Pancreas (tissue), 10 donors: ENCODE data around the gene PITPNM3. TPM values are rescaled to one million over a fixed set of nuclear protein-coding genes. Genes with fewer than 3 reads are reported as not detected.

Experiments
- ATAC-seq, 4 donors: fragments of 200-7000 bp; cut with Tn5 transposase; one replicate each; pipeline versions ENCODE4 v1.8.0 to v1.9.1; 2020; ENCODE audit warnings: mild to moderate bottlenecking in 4 of 4, moderate library complexity in 4 of 4
- DNase-seq, 6 donors: peaks; one replicate each; pipeline ENCODE4 v3.0.0-alpha.2; 2020
- FAIRE-seq: peaks from 2 replicates; lab custom pipeline; 2012; peaks lifted over from hg19 to GRCh38; lab: Jason Lieb, UNC
- H3K27ac ChIP-seq, 4 donors: fragments of 200-600 bp; sonication (generic); 1 replicate in 3 of 4; 2 replicates in 1 of 4; pipeline versions ENCODE4 v1.5.0 to v1.8.0; 2020
- H3K27me3 ChIP-seq, 4 donors: fragments of 200-600 bp; one replicate each; pipeline ENCODE4 v1.8.0; 2021
- H3K36me3 ChIP-seq, 3 donors: fragments of 200-600 bp; sonication (generic) in 1 of 3; one replicate each; pipeline versions ENCODE4 v1.5.0 to v1.8.0; 2020 to 2021
- H3K4me1 ChIP-seq, 3 donors: fragments of 200-600 bp; one replicate each; pipeline ENCODE4 v1.8.0; 2021
- H3K4me3 ChIP-seq, 4 donors: fragments of 200-600 bp; sonication (generic) in 2 of 4; one replicate each; pipeline versions ENCODE4 v1.5.0 to v1.8.0; 2020 to 2021
- H3K9me3 ChIP-seq, 4 donors: fragments of 200-600 bp; one replicate each; pipeline ENCODE4 v1.8.0; 2021
- WGBS, 2 donors: extraction: QIAGEN DNeasy Blood & Tissue Kit; methylation state at CpG; one replicate each; pipeline ENCODE4 v1.1.7; 2013; 5-methylcytosine and 5-hydroxymethylcytosine counted together
- intact Hi-C, 3 donors: fragments of 100-400 bp; cut with DNase I; formaldehyde crosslinking; loops; one replicate each; pipeline versions ENCODE4 v1.11.1 to v1.14.2; 2022
- polyA plus RNA-seq, 2 donors: library from polyadenylated mRNA; stranded (reverse); fragments of 200-250 nt; gene quantifications; one replicate each; pipeline ENCODE4 v1.2.3, GENCODE V29; 2013
- total RNA-seq, 6 donors: library from RNA; stranded (reverse); fragmentation: NEBNext Ultra II Directional in 4 of 6; extraction: Animal tissue kit (Norgen Biotek cat#: 25700) in 4 of 6; gene quantifications; one replicate each; pipeline versions ENCODE4 v1.2.1 to v1.2.4, GENCODE V29; 2021 to 2023
- TF ChIP-seq, protein P1 (sequence below), 4 donors: fragments of 200-600 bp; sonication (generic) in 3 of 4; IDR thresholded peaks; one replicate each; pipeline versions ENCODE4 v1.5.0 to v1.8.0; 2021; ENCODE audit warnings: antibody characterized with exemption in 4 of 4
- donor health status: healthy with polysubstance abuse.
- donor health status: DM: no; HTN: no; CAD: no; lungs with moderate emphysema.
- donor health status: DM: no; HTN: no; CAD: no.
- donor health status: control.
- donor health status: control.
- donor health status: Bipolar disorder and iron deficiency.
- donor health status: DM: yes; HTN: yes; CAD: no.
- donor health status: DM: no; HTN: no; CAD: no.
- donor health status: DM: no; HTN: no; CAD: no.
- donor health status: DM: yes; HTN: yes; CAD: no.

The PITPNM3 gene
- total and polyA plus RNA-seq, 8 donors, result 0.67 to 5.1 (median 2.5) TPM

DNA sequence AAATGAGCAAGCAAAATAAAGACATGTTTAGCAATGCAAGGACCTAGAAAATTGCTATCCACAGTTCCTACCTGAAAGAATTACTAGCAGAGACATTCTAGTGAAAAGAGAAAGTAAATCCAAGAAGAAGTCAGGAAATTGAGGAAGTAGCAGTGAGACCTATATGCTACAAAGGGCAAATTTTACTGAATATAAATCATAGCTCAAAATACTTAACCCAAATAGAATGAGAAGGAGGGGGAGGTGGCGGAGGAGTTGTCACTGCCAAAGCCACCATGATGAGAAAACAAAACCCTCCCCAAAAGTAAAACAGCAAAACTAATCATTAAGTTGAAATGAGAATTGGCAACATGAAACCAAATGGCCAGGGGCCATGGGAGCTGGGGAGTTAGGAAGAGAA, 39.3 kb downstream of the PITPNM3 start:
- Histone ChIP-seq H3K36me3 (no peaks in the 10 kb centered on the region), H3K4me1 (no peaks in the 10 kb centered on the region), H3K27me3 (no peaks in the 10 kb centered on the region), H3K4me3 (no peak overlapping the region), H3K9me3 (no peaks in the 10 kb centered on the region), H3K27ac (no peak overlapping the region)
- WGBS, 2 donors, result 91 to 97% methylated on average over 1 of the region's 1 CpG
- FAIRE-seq, result no peak
- intact Hi-C loops, result no loop called here
- no peak for ATAC-seq
- no peak for DNase-seq
- TF ChIP-seq, protein P1, sequence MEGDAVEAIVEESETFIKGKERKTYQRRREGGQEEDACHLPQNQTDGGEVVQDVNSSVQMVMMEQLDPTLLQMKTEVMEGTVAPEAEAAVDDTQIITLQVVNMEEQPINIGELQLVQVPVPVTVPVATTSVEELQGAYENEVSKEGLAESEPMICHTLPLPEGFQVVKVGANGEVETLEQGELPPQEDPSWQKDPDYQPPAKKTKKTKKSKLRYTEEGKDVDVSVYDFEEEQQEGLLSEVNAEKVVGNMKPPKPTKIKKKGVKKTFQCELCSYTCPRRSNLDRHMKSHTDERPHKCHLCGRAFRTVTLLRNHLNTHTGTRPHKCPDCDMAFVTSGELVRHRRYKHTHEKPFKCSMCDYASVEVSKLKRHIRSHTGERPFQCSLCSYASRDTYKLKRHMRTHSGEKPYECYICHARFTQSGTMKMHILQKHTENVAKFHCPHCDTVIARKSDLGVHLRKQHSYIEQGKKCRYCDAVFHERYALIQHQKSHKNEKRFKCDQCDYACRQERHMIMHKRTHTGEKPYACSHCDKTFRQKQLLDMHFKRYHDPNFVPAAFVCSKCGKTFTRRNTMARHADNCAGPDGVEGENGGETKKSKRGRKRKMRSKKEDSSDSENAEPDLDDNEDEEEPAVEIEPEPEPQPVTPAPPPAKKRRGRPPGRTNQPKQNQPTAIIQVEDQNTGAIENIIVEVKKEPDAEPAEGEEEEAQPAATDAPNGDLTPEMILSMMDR (IDR thresholded peaks at IDR 0.05), result no peak

- H3K4me3 ChIP-seq, result no peak overlapping the region
- TF ChIP-seq, protein P1 (IDR thresholded peaks at IDR 0.05), result no peak
- H3K4me1 ChIP-seq, result no peaks in the 10 kb centered on the region
- no peaks in the 10 kb centered on the region for H3K9me3 ChIP-seq
- ATAC-seq (no peak), FAIRE-seq (no peak), DNase-seq (no peak)
- WGBS, 2 donors, result 83 to 85% methylated on average over 3 of the region's 3 CpGs
- no peak overlapping the region for H3K27ac ChIP-seq
- H3K36me3 ChIP-seq, result no peaks in the 10 kb centered on the region
- intact Hi-C loops, result no loop called here
- no peaks in the 10 kb centered on the region for H3K27me3 ChIP-seq
These were observed 42.0 kb downstream of the PITPNM3 start for GRCh38 chr17:6514371-6514770.

- H3K9me3 ChIP-seq, result no peaks in the 10 kb centered on the region
- no peaks in the 10 kb centered on the region for H3K27me3 ChIP-seq
- no peaks in the 10 kb centered on the region for H3K36me3 ChIP-seq
- DNase-seq (no peak), FAIRE-seq (no peak), ATAC-seq (no peak)
- TF ChIP-seq, protein P1 (IDR thresholded peaks at IDR 0.05), result no peak
- H3K4me1 ChIP-seq, result no peaks in the 10 kb centered on the region
- H3K27ac ChIP-seq, result no peak overlapping the region
- intact Hi-C loops, result no loop called here
- no peak overlapping the region for H3K4me3 ChIP-seq
- WGBS, 2 donors, result 25 to 27% methylated on average over 2 of the region's 2 CpGs
These were observed 43.8 kb downstream of the PITPNM3 start for GRCh38 chr17:6512552-6512951.

DNA sequence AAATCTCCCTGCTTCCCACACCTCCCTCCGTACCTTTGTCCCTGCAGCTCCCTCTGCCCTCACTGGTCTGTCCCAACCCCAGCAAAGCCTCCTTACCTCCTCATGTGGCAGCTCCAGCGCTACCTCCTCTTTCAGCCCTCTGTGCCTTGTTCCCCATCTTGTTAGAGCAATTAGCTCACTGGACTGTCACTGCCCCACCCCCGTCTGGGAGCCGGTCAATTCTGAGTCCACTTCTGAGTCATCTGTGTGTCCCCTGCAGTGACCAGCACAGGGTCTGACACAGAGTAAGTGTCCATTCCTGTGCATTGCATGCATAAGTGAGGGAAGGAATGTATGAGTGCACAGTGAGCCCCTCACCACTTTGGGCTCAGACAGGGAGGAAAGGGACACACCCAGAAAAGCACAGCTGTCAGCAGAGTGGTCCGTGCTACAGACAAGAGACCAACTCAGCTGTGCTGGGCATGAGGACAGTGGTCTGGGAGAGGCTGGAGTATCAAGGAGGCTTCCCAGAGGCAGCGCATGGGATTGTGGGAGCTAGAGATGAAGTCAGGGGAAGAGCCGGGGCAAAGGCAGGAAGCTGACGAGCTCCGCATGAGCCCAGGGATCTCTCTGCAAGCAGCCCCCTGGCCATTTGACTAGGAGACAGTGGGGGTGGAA, 45.9 kb downstream of the PITPNM3 start:
- FAIRE-seq (no peak), ATAC-seq (peak in 2 of 4 donors; percentile 26 to 50), DNase-seq (peak in 1 of 6 donors; percentile 23)
- intact Hi-C loops, result no loop called here
- TF ChIP-seq, protein P1 (IDR thresholded peaks at IDR 0.05), result no peak
- Histone ChIP-seq H3K4me1 (no peaks in the 10 kb centered on the region), H3K4me3 (no peak overlapping the region), H3K9me3 (no peaks in the 10 kb centered on the region), H3K27ac (no peak overlapping the region), H3K27me3 (no peaks in the 10 kb centered on the region), H3K36me3 (no peaks in the 10 kb centered on the region)
- 71 to 73% methylated on average over 9 of the region's 9 CpGs for WGBS, 2 donors

- Histone ChIP-seq H3K27ac (no peak overlapping the region), H3K4me1 (no peaks in the 10 kb centered on the region), H3K27me3 (no peaks in the 10 kb centered on the region), H3K4me3 (no peak overlapping the region), H3K9me3 (no peaks in the 10 kb centered on the region), H3K36me3 (no peaks in the 10 kb centered on the region)
- TF ChIP-seq, protein P1 (IDR thresholded peaks at IDR 0.05), result no peak
- WGBS, 2 donors, result 50 to 58% methylated on average over 4 of the region's 4 CpGs
- DNase-seq, result peak in 1 of 6 donors; percentile 5
- FAIRE-seq, result no peak
- ATAC-seq, result peak in 2 of 4 donors; percentile 9 to 60
- intact Hi-C loops, result no loop called here
These were observed 46.4 kb downstream of the PITPNM3 start for GRCh38 chr17:6509921-6510320.
